Mesendoderm (in vitro differentiated cells): ENCODE results near the gene BCAN.

Experiments used
- DNase-seq: peaks from one replicate; pipeline ENCODE4 v3.0.0; 2013
- H2AK5ac ChIP-seq: 2 replicates; pipeline ENCODE4 v1.6.1; 2013; ENCODE audit warnings: low read length, inconsistent platforms
- H2BK120ac ChIP-seq: 2 replicates; pipeline ENCODE4 v1.6.1; 2013; ENCODE audit warnings: low read depth, mild to moderate bottlenecking, low read length, moderate library complexity, mixed read lengths
- H2BK15ac ChIP-seq: replicated peaks from 2 replicates; pipeline ENCODE4 v1.6.1; 2013; ENCODE audit warnings: low read depth, mild to moderate bottlenecking, moderate library complexity
- H2BK5ac ChIP-seq: 2 replicates; pipeline ENCODE4 v1.6.1; 2013; ENCODE audit warnings: low read length, inconsistent platforms
- H3K18ac ChIP-seq: 2 replicates; pipeline ENCODE4 v1.6.1; 2013; ENCODE audit warnings: mild to moderate bottlenecking, low read length, mixed read lengths
- H3K23ac ChIP-seq: one replicate; pipeline ENCODE4 v1.6.1; 2013; ENCODE audit warnings: low read length
- H3K27ac ChIP-seq: 2 replicates; pipeline ENCODE4 v1.5.1; 2013; ENCODE audit warnings: low read depth, mild to moderate bottlenecking, inconsistent platforms, low read length, moderate library complexity
- H3K27me3 ChIP-seq: 2 replicates; pipeline ENCODE4 v1.6.1; 2013; ENCODE audit warnings: low read length, control low read depth, mild to moderate bottlenecking, inconsistent platforms; ENCODE audit not compliant: insufficient read depth, poor library complexity
- H3K36me3 ChIP-seq: 2 replicates; pipeline ENCODE4 v1.6.1; 2013; ENCODE audit warnings: low read length, inconsistent platforms; ENCODE audit not compliant: control insufficient read depth, insufficient read depth
- H3K4ac ChIP-seq: one replicate; pipeline ENCODE4 v1.6.1; 2013; ENCODE audit warnings: low read depth, mild to moderate bottlenecking, low read length, moderate library complexity
- H3K4me1 ChIP-seq: 2 replicates; pipeline ENCODE4 v1.6.1; 2013; ENCODE audit warnings: low read depth, low read length, inconsistent platforms; ENCODE audit not compliant: control insufficient read depth
- H3K4me2 ChIP-seq: 2 replicates; pipeline ENCODE4 v1.6.1; 2013; ENCODE audit warnings: low read length
- H3K4me3 ChIP-seq: 2 replicates; pipeline ENCODE4 v1.5.1; 2013; ENCODE audit warnings: mild to moderate bottlenecking, low read length
- H3K56ac ChIP-seq: one replicate; pipeline ENCODE4 v1.6.1; 2013; ENCODE audit warnings: low read length
- H3K79me1 ChIP-seq: 2 replicates; pipeline ENCODE4 v1.6.1; 2013; ENCODE audit warnings: low read length, inconsistent platforms
- H3K79me2 ChIP-seq: 2 replicates; pipeline ENCODE4 v1.6.1; 2013; ENCODE audit warnings: mild to moderate bottlenecking, low read length; ENCODE audit not compliant: control insufficient read depth, insufficient read depth
- H3K9ac ChIP-seq: 2 replicates; pipeline ENCODE4 v1.6.1; 2013; ENCODE audit warnings: low read length, inconsistent platforms
- H4K5ac ChIP-seq: one replicate; pipeline ENCODE4 v1.6.1; 2013; ENCODE audit warnings: low read length
- H4K8ac ChIP-seq: one replicate; pipeline ENCODE4 v1.6.1; 2013; ENCODE audit warnings: low read depth, mild to moderate bottlenecking, control low read depth, low read length, moderate library complexity
- WGBS: extraction: QIAGEN DNeasy Blood & Tissue Kit; methylation state at CpG from one replicate; pipeline ENCODE4 v1.1.7; 2013; ENCODE audit warnings: low lambda C conversion rate, missing lambda C conversion rate; ENCODE audit not compliant: insufficient coverage; ENCODE audit errors: extremely low coverage; 5-methylcytosine and 5-hydroxymethylcytosine counted together

The BCAN gene

DNA sequence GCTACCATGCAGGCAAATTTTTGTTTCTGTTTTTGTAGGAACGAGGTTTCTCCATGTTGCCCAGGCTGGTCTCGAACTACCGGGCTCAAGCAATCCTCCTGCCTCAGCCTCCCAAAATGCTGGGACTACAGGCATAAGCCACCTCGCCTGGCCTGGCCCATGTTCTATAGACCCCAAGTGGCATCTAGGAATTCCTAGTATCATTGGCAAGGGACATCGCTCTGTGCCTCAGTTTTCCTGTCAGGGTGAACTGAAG lies 20.8 kb downstream of the BCAN start:
- Histone ChIP-seq H3K56ac (peak overlapping the region; percentile 71), H3K27me3 (no peaks in the 10 kb centered on the region), H3K79me1 (no peaks in the 10 kb centered on the region), H3K36me3 (no peaks in the 10 kb centered on the region), H3K9ac (peak overlapping the region; percentile 25), H4K8ac (no peak overlapping the region), H3K18ac (peak overlapping the region; percentile 65), H3K79me2 (no peaks in the 10 kb centered on the region), H2BK5ac (no peak overlapping the region), H3K27ac (peak overlapping the region; percentile 92), H3K4me1 (peaks cover 25% of the 10 kb centered on the region), H2BK15ac (no peak overlapping the region), H2BK120ac (no peak overlapping the region), H3K23ac (no peak overlapping the region), H2AK5ac (no peak overlapping the region), H3K4me3 (no peak overlapping the region), H3K4me2 (no peak overlapping the region), H3K4ac (peak overlapping the region; percentile 79), H4K5ac (no peak overlapping the region)
- no peak for DNase-seq
- no CpG with 5 or more reads among the region's 5 CpGs for WGBS

GRCh38 chr1:156663178-156663577 lies 21.3 kb downstream of the BCAN start:
- peak overlapping the region; percentile 79 for H3K4ac ChIP-seq
- H3K36me3 ChIP-seq: no peaks in the 10 kb centered on the region
- H2AK5ac ChIP-seq: no peak overlapping the region
- no CpG with 5 or more reads among the region's 5 CpGs for WGBS
- no peak overlapping the region for H2BK15ac ChIP-seq
- H3K4me2 ChIP-seq: no peak overlapping the region
- H3K56ac ChIP-seq: peak overlapping the region; percentile 71
- peak overlapping the region; percentile 33 for H3K9ac ChIP-seq
- peak overlapping the region; percentile 72 for H3K18ac ChIP-seq
- no peak overlapping the region for H4K8ac ChIP-seq
- H3K23ac ChIP-seq: no peak overlapping the region
- no peak overlapping the region for H4K5ac ChIP-seq
- peak; percentile 71 for DNase-seq
- H3K4me1 ChIP-seq: peaks cover 27% of the 10 kb centered on the region
- peak overlapping the region; percentile 61 for H2BK5ac ChIP-seq
- H2BK120ac ChIP-seq: peak overlapping the region; percentile 35
- no peaks in the 10 kb centered on the region for H3K79me1 ChIP-seq
- peak overlapping the region; percentile 92 for H3K27ac ChIP-seq
- H3K4me3 ChIP-seq: no peak overlapping the region
- no peaks in the 10 kb centered on the region for H3K79me2 ChIP-seq
- H3K27me3 ChIP-seq: no peaks in the 10 kb centered on the region

GRCh38 chr1:156664046-156664766 lies 22.3 kb downstream of the BCAN start:
- Histone ChIP-seq H3K36me3 (no peaks in the 10 kb centered on the region), H3K27ac (peak overlapping the region; percentile 40), H3K4me3 (no peak overlapping the region), H3K79me2 (no peaks in the 10 kb centered on the region), H3K4ac (peak overlapping the region; percentile 79), H2AK5ac (no peak overlapping the region), H3K27me3 (no peaks in the 10 kb centered on the region), H3K79me1 (no peaks in the 10 kb centered on the region), H3K9ac (peak overlapping the region; percentile 31), H3K4me1 (peaks cover 29% of the 10 kb centered on the region), H4K8ac (no peak overlapping the region), H2BK5ac (no peak overlapping the region), H2BK15ac (no peak overlapping the region), H4K5ac (no peak overlapping the region), H3K18ac (peak overlapping the region; percentile 72), H3K23ac (no peak overlapping the region), H3K4me2 (no peak overlapping the region), H2BK120ac (peak overlapping the region; percentile 7), H3K56ac (peak overlapping the region; percentile 53)
- DNase-seq: peak; percentile 93
- no CpG with 5 or more reads among the region's 5 CpGs for WGBS

- Histone ChIP-seq H3K36me3 (no peaks in the 10 kb centered on the region), H3K18ac (peak overlapping the region; percentile 72), H2BK120ac (no peak overlapping the region), H3K79me2 (no peaks in the 10 kb centered on the region), H4K8ac (no peak overlapping the region), H3K27ac (peak overlapping the region; percentile 74), H2AK5ac (no peak overlapping the region), H3K4me2 (no peak overlapping the region), H4K5ac (no peak overlapping the region), H2BK15ac (no peak overlapping the region), H3K4me1 (peaks cover 29% of the 10 kb centered on the region), H3K23ac (peak overlapping the region; percentile 34), H3K27me3 (no peaks in the 10 kb centered on the region), H3K4me3 (no peak overlapping the region), H3K79me1 (no peaks in the 10 kb centered on the region), H3K9ac (peak overlapping the region; percentile 44), H3K56ac (peak overlapping the region; percentile 64), H3K4ac (peak overlapping the region; percentile 46), H2BK5ac (no peak overlapping the region)
- DNase-seq: peak; percentile 91
- WGBS: no CpG with 5 or more reads among the region's 16 CpGs
These were observed 23.0 kb downstream of the BCAN start for GRCh38 chr1:156664767-156665411.

DNA sequence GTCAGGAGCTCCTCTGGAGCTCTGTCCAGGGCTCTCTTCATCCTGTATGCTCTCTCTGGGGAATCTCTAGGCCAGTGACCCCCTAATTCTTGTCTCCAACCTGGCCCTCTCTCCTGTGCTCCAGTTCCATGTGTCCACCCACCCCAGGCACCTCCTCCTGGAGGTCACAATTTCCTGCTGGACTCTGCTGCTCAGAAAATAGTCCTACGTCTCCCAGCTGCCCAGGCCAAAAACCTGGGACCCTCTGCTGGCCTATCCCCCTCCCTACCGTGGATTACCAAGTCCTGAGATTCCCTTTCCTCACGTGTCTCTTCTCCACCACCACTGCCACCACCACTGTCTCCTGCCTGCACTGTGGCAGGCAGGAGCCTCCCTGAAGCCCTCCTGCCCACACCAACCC lies 23.6 kb downstream of the BCAN start:
- H3K4me3 ChIP-seq: no peak overlapping the region
- H3K27me3 ChIP-seq: no peaks in the 10 kb centered on the region
- peak overlapping the region; percentile 44 for H3K9ac ChIP-seq
- H3K56ac ChIP-seq: peak overlapping the region; percentile 64
- H2BK120ac ChIP-seq: peak overlapping the region; percentile 18
- no peak overlapping the region for H2BK15ac ChIP-seq
- no peak overlapping the region for H3K23ac ChIP-seq
- H3K36me3 ChIP-seq: no peaks in the 10 kb centered on the region
- no peak overlapping the region for H3K4me2 ChIP-seq
- peak overlapping the region; percentile 5 for H3K4ac ChIP-seq
- H3K4me1 ChIP-seq: peaks cover 25% of the 10 kb centered on the region
- H3K79me2 ChIP-seq: no peaks in the 10 kb centered on the region
- peak overlapping the region; percentile 42 for H3K18ac ChIP-seq
- no peak overlapping the region for H4K5ac ChIP-seq
- peak overlapping the region; percentile 61 for H2AK5ac ChIP-seq
- peak overlapping the region; percentile 74 for H3K27ac ChIP-seq
- H2BK5ac ChIP-seq: peak overlapping the region; percentile 25
- H3K79me1 ChIP-seq: no peaks in the 10 kb centered on the region
- DNase-seq: no peak
- no CpG with 5 or more reads among the region's 3 CpGs for WGBS
- H4K8ac ChIP-seq: no peak overlapping the region
